ENCODE data around the gene CYP4B1.

DNA sequence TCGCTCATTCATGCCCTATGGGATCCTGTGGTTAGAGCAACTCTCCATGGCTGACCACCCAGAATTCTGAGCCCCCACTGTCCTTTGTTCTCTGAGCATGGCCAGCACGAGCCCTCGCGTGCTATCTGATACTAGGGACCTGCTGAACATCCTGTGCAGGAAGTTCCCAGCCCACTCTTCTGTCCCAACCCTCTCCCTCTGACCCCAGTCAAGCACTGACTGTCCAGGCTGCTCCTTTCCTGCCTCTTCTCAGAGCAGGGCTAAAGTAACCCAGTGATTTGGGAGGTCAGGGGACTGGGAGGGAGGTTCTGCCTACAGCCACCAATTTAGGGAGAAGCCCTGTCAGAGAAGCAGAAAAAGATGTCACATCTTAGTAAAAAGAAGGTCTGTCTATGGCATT is 21.2 kb downstream of the CYP4B1 start:
- no peak for TF ChIP-seq POLR2AphosphoS5 (IDR thresholded peaks at IDR 0.05; ENCODE audit: low read depth, low read length)
- no peak for TF ChIP-seq POLR2A (IDR thresholded peaks at IDR 0.05; ENCODE audit: low read depth, low read length)
- no peak for TF ChIP-seq TAF1 (IDR thresholded peaks at IDR 0.05; ENCODE audit: borderline replicate concordance, low read depth, low read length)

Data from GM12892 (cell line).